HepG2 (cell line): Measurements from ENCODE around the gene OR2V2. TPM values are rescaled to one million over a fixed set of nuclear protein-coding genes. Genes with fewer than 3 reads are reported as not detected.

Experiments
- ATAC-seq: fragments of 200-7000 bp; cut with Tn5 transposase; 3 replicates; pipeline ENCODE4 v1.9.1; 2020; ENCODE audit warnings: mild to moderate bottlenecking, moderate library complexity
- BruUV-seq: library from RNA; stranded (reverse); fragments of 400-500 nt; replicated peaks from 2 replicates; lab custom pipeline; 2021; lab: Mats Ljungman, UMichigan
- CTCF ChIA-PET: fragments of 300-600 bp; formaldehyde crosslinking; extraction: SDS; loops from one replicate; lab custom pipeline; 2021; ENCODE audit warnings: low total read pairs, inconsistent platforms, low intra/inter-chr PET ratio; lab: Yijun Ruan, JAX
- POLR2A ChIA-PET: fragments of 350-600 bp; sonication (Branson Sonifier 250); formaldehyde crosslinking; loops from one replicate; lab custom pipeline; 2020; ENCODE audit warnings: antibody characterized with exemption, inconsistent platforms; lab: Yijun Ruan, JAX
- DNase-seq: peaks from one replicate; pipeline ENCODE4 v3.0.0-alpha.2; 2015; ENCODE audit warnings: low spot score
- FAIRE-seq: peaks from 3 replicates; lab custom pipeline; 2011; peaks lifted over from hg19 to GRCh38; lab: Jason Lieb, UNC
- H2AFZ ChIP-seq: one replicate; pipeline ENCODE4 v1.6.1; 2011; ENCODE audit warnings: low read length, inconsistent platforms
- H3K27ac ChIP-seq: fragments of 300-600 bp; 3 replicates; pipeline ENCODE4 v1.8.0; 2011; ENCODE audit warnings: mixed run types, mild to moderate bottlenecking, mixed read lengths, low read length, inconsistent platforms; ENCODE audit not compliant: insufficient read depth; ENCODE audit errors: extremely low read length
- H3K27me3 ChIP-seq, 2 experiments: fragments of 200-600 bp in 1 of 2; 2 replicates in 1 of 2; 3 replicates in 1 of 2; pipeline versions ENCODE4 v1.6.0 to v1.8.0; 2011; ENCODE audit warnings: low read length in 2 of 2, mild to moderate bottlenecking in 2 of 2, moderate library complexity in 2 of 2, inconsistent platforms in 1 of 2; ENCODE audit not compliant: insufficient read depth in 2 of 2, control insufficient read depth in 1 of 2
- H3K36me3 ChIP-seq, 2 experiments: fragments of 200-600 bp in 1 of 2; replicated peaks in 1 of 2; 2 replicates in 1 of 2; 3 replicates in 1 of 2; pipeline versions ENCODE4 v1.5.1 to v1.8.0; 2011; ENCODE audit warnings: low read length in 2 of 2, inconsistent platforms in 1 of 2; ENCODE audit not compliant: insufficient read depth in 2 of 2, control insufficient read depth in 1 of 2
- H3K4me1 ChIP-seq: 2 replicates; pipeline ENCODE4 v1.5.1; 2012; ENCODE audit warnings: low read length, inconsistent platforms; ENCODE audit not compliant: insufficient read depth
- H3K4me2 ChIP-seq: 2 replicates; pipeline ENCODE4 v1.6.0; 2011; ENCODE audit warnings: low read depth, low read length, inconsistent platforms
- H3K4me3 ChIP-seq, 3 experiments: fragments of 200-600 bp in 1 of 3; sonication (generic), shearing (Covaris generic) in 1 of 3; replicated peaks in 1 of 3; 2 replicates each; pipeline ENCODE4 v1.5.1; 2011 to 2016; ENCODE audit warnings: low read length in 3 of 3, inconsistent platforms in 2 of 3, low read depth in 2 of 3, mild to moderate bottlenecking in 2 of 3, control low read depth in 1 of 3, mixed read lengths in 1 of 3; ENCODE audit not compliant: insufficient read depth in 1 of 3
- H3K79me2 ChIP-seq: one replicate; pipeline ENCODE4 v1.6.1; 2011; ENCODE audit warnings: low read length, inconsistent platforms; ENCODE audit not compliant: insufficient read depth
- H3K9ac ChIP-seq: 2 replicates; pipeline ENCODE4 v1.6.0; 2011; ENCODE audit warnings: mild to moderate bottlenecking, low read depth, low read length, inconsistent platforms; ENCODE audit not compliant: insufficient read depth
- H3K9me3 ChIP-seq: 2 replicates; pipeline ENCODE4 v1.5.1; 2012; ENCODE audit warnings: mild to moderate bottlenecking, low read length
- H4K20me1 ChIP-seq: 2 replicates; pipeline ENCODE4 v1.6.0; 2011; ENCODE audit warnings: inconsistent platforms, mild to moderate bottlenecking, low read length, moderate library complexity; ENCODE audit not compliant: insufficient read depth
- KIAA2018 ChIP-seq: sonication (generic); formaldehyde crosslinking; IDR thresholded peaks from 2 replicates; pipeline ENCODE4 v1.5.0; 2020; ENCODE audit warnings: mild to moderate bottlenecking, missing genetic modification reagents, borderline replicate concordance
- MBD4 ChIP-seq: IDR thresholded peaks from 2 replicates; pipeline ENCODE4 v1.6.1; 2012; ENCODE audit warnings: low read length, inconsistent platforms, borderline replicate concordance
- ZNF280B ChIP-seq: sonication (generic); formaldehyde crosslinking; IDR thresholded peaks from 2 replicates; pipeline ENCODE4 v1.5.0; 2020; ENCODE audit warnings: missing genetic modification reagents, mild to moderate bottlenecking, borderline replicate concordance
- ZNF382 ChIP-seq: sonication (generic); formaldehyde crosslinking; IDR thresholded peaks from 2 replicates; pipeline ENCODE4 v1.5.0; 2020; ENCODE audit warnings: missing genetic modification reagents, mild to moderate bottlenecking, borderline replicate concordance
- ZNF777 ChIP-seq: sonication (generic); formaldehyde crosslinking; IDR thresholded peaks from 2 replicates; pipeline ENCODE4 v1.4.0; 2020; ENCODE audit warnings: missing genetic modification reagents
- WGBS: methylation state at CpG from one replicate; pipeline ENCODE4 v1.1.6; 2017; ENCODE audit warnings: low lambda C conversion rate; 5-methylcytosine and 5-hydroxymethylcytosine counted together
- in situ Hi-C: cut with HindIII; loops from 2 replicates; pipeline ENCODE4 v1.10.0; 2017; ENCODE audit warnings: low pct_unique_long_range_greater_than_20kb; ENCODE audit not compliant: extremely low pct_ligation_motif_present
- intact Hi-C: fragments of 100-400 bp; cut with micrococcal nuclease; formaldehyde crosslinking; loops from one replicate; pipeline ENCODE4 v1.10.0; 2022; ENCODE audit not compliant: unreplicated experiment
- polyA plus RNA-seq, 8 experiments: library from polyadenylated mRNA; depleted of rRNA in 3 of 8; stranded (reverse) in 7 of 8; unstranded in 1 of 8; fragments of >200 nt; fragmentation: Illumina TruSeq in 4 of 8; extraction: Trizol in 4 of 8; gene quantifications; 2 replicates each; pipeline versions ENCODE4 v1.2.1 to v1.2.3, GENCODE V29; 2011 to 2016; ENCODE audit warnings: low read depth in 4 of 8, missing spikeins in 1 of 8, mixed read lengths in 1 of 8; ENCODE audit not compliant: insufficient read depth in 1 of 8
- total RNA-seq, 5 experiments: library from RNA; depleted of rRNA; stranded (reverse); fragments of >200 nt; fragmentation: Illumina TruSeq; extraction: Trizol; gene quantifications; 2 replicates each; pipeline ENCODE4 v1.2.3, GENCODE V29; 2016; ENCODE audit warnings: low read depth in 1 of 5

Gene OR2V2
- total and polyA plus RNA-seq, 2 of the 13 experiments (the other 11 are each of a cell fraction or from before 2014, with no cell fraction given): not detected

GRCh38 chr5:181149355-181149754 is 2.0 kb downstream of the OR2V2 start:
- Histone ChIP-seq H3K27ac (no peak overlapping the region), H4K20me1 (no peaks in the 10 kb centered on the region), H3K36me3 (no peaks in the 10 kb centered on the region), H3K4me3 (no peak overlapping the region), H3K79me2 (no peaks in the 10 kb centered on the region), H3K9me3 (no peaks in the 10 kb centered on the region), H2AFZ (no peak overlapping the region), H3K9ac (no peak overlapping the region), H3K27me3 (peaks cover 12 to 67% of the 10 kb centered on the region in 2 experiments; a peak in 4 of 5 replicates), H3K4me2 (no peak overlapping the region), H3K4me1 (no peaks in the 10 kb centered on the region)
- intact Hi-C loops: no loop called here
- DNase-seq (no peak), FAIRE-seq (no peak), ATAC-seq (no peak)
- no TSS peak for BruUV-seq
- CTCF ChIA-PET: no interaction called here
- TF ChIP-seq ZNF777 (CRISPR knock-in tag) (no peak), KIAA2018 (CRISPR knock-in tag) (no peak), MBD4 (no peak), ZNF382 (CRISPR knock-in tag) (no peak), ZNF280B (CRISPR knock-in tag) (no peak)
- in situ Hi-C loops: no loop called here
- POLR2A ChIA-PET: no interaction called here
- WGBS: 21% methylated on average over 4 of the region's 6 CpGs
